H1 (cell line): ENCODE data around the gene CDIPT. TPM values are rescaled to one million over a fixed set of nuclear protein-coding genes. Genes with fewer than 3 reads are reported as not detected.

Source experiments
- BRCA1 ChIP-seq: IDR thresholded peaks from 2 replicates; pipeline ENCODE4 v1.6.1; 2012; ENCODE audit warnings: low read depth, low read length, improper control_type of control experiment
- CHD1 ChIP-seq: IDR thresholded peaks from 2 replicates; pipeline ENCODE4 v1.6.1; 2012; ENCODE audit warnings: low read depth, low read length, improper control_type of control experiment
- CHD2 ChIP-seq: IDR thresholded peaks from 2 replicates; pipeline ENCODE4 v1.6.1; 2012; ENCODE audit warnings: low read length, improper control_type of control experiment
- EP300 ChIP-seq, 2 experiments: IDR thresholded peaks; 1 replicate in 1 of 2; 2 replicates in 1 of 2; pipeline ENCODE4 v1.6.1; 2011 to 2012; ENCODE audit warnings: low read depth in 2 of 2, low read length in 2 of 2, mild to moderate bottlenecking in 2 of 2, borderline replicate concordance in 1 of 2, inconsistent platforms in 1 of 2, moderate library complexity in 1 of 2
- HDAC6 ChIP-seq: IDR thresholded peaks from one replicate; pipeline ENCODE4 v1.7.1; 2012; ENCODE audit warnings: low read depth, mild to moderate bottlenecking, inconsistent platforms, low read length, moderate library complexity
- KDM5A ChIP-seq: fragments of 200-600 bp; IDR thresholded peaks from 2 replicates; pipeline ENCODE4 v1.7.1; 2012; ENCODE audit warnings: mild to moderate bottlenecking, low read length, inconsistent platforms, mixed read lengths
- NRF1 ChIP-seq: IDR thresholded peaks from 2 replicates; pipeline ENCODE4 v1.6.1; 2011; ENCODE audit warnings: mild to moderate bottlenecking, low read depth, low read length, improper control_type of control experiment
- POU5F1 ChIP-seq: IDR thresholded peaks from 2 replicates; pipeline ENCODE4 v1.6.1; 2011; ENCODE audit warnings: low read depth, mild to moderate bottlenecking, low read length, moderate library complexity
- SIX5 ChIP-seq: IDR thresholded peaks from 2 replicates; pipeline ENCODE4 v1.6.1; 2011; ENCODE audit warnings: mild to moderate bottlenecking, low read depth, low read length
- SP4 ChIP-seq: IDR thresholded peaks from 2 replicates; pipeline ENCODE4 v1.6.1; 2012; ENCODE audit warnings: low read length, inconsistent platforms
- SUZ12 ChIP-seq: fragments of 200-600 bp; sonication (generic); IDR thresholded peaks from 2 replicates; pipeline ENCODE4 v1.6.1; 2012; ENCODE audit warnings: mild to moderate bottlenecking, inconsistent platforms, low read length, moderate library complexity, mixed read lengths
- TAF7 ChIP-seq: optimal IDR thresholded peaks from 2 replicates; pipeline ENCODE3; 2011; ENCODE audit warnings: low read depth, mild to moderate bottlenecking, inconsistent platforms, low read length, moderate library complexity, borderline replicate concordance
- TBP ChIP-seq: IDR thresholded peaks from 2 replicates; pipeline ENCODE4 v1.6.1; 2011; ENCODE audit warnings: low read depth, low read length, improper control_type of control experiment
- polyA plus RNA-seq, 7 experiments: library from polyadenylated mRNA; depleted of rRNA in 3 of 7; stranded (reverse) in 5 of 7; unstranded in 2 of 7; fragments of >200 nt in 5 of 7; fragments of 200-250 nt in 2 of 7; gene quantifications; 1 replicate in 5 of 7; 2 replicates in 1 of 7; 4 replicates in 1 of 7; pipeline versions ENCODE4 v1.2.1 to v1.2.3, GENCODE V29; 2011 to 2013; ENCODE audit warnings: missing spikeins in 2 of 7, mixed read lengths in 2 of 7
- total RNA-seq: library from RNA; stranded (reverse); fragmentation: NEBNext Ultra II Directional; extraction: Animal tissue kit (Norgen Biotek cat#: 25700); gene quantifications from 2 replicates; pipeline ENCODE4 v1.2.1, GENCODE V29; 2021

Gene CDIPT
- total and polyA plus RNA-seq, 2 of the 8 experiments (the other 6 are each of a cell fraction or from before 2014, with no cell fraction given), result 69.2 to 140 TPM

DNA sequence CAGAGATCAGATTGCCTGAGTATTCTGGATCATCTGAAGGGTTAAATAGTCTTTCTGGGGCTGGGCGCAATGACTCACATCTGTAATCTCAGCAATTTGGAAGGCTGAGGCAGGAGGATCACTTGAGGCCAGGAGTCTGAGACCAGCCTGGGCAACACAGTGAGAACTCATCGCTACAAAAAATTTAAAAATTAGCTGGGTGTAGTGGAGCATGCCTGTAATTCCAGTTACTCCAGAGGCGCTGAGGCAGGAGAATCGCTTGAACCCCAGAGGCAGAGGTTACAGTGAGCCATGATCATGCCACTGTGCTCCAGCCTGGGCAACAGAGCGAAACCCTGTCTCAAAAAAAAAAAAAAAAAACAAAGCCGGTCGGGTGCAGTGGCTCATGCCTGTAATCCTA is 27.1 kb downstream of the CDIPT start (continued):
- no peak for TF ChIP-seq NRF1
- no peak for TF ChIP-seq CHD2
- TF ChIP-seq POU5F1, result no peak
- TF ChIP-seq KDM5A, result no peak
- no peak for TF ChIP-seq CHD1
- TF ChIP-seq SUZ12, result no peak
- no peak for TF ChIP-seq BRCA1
- no peak for TF ChIP-seq HDAC6
- TF ChIP-seq EP300 (IDR thresholded peaks at IDR 0.05; ENCODE audit: borderline replicate concordance in 1 of 2, low read depth in 2 of 2, low read length in 2 of 2), result no peak
- no peak for TF ChIP-seq TAF7
- no peak for TF ChIP-seq SIX5
- no peak for TF ChIP-seq SP4
- TF ChIP-seq TBP, result no peak
